ENCODE data around the gene TCF15.

Gene TCF15, protein sequence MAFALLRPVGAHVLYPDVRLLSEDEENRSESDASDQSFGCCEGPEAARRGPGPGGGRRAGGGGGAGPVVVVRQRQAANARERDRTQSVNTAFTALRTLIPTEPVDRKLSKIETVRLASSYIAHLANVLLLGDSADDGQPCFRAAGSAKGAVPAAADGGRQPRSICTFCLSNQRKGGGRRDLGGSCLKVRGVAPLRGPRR

GRCh38 chr20:610130-611046, at the start of gene TCF15:
Gene TCF15, minus strand, starts transcription at chr20:610309. Its CDS starts 72 bp downstream, at chr20:610237.
- FAIRE-seq = no peak
- no peak for TF ChIP-seq POLR2A (IDR thresholded peaks at IDR 0.05; ENCODE audit: low read depth, low read length)
- no peak for DNase-seq (ENCODE audit: insufficient read length, low spot score)

DNA sequence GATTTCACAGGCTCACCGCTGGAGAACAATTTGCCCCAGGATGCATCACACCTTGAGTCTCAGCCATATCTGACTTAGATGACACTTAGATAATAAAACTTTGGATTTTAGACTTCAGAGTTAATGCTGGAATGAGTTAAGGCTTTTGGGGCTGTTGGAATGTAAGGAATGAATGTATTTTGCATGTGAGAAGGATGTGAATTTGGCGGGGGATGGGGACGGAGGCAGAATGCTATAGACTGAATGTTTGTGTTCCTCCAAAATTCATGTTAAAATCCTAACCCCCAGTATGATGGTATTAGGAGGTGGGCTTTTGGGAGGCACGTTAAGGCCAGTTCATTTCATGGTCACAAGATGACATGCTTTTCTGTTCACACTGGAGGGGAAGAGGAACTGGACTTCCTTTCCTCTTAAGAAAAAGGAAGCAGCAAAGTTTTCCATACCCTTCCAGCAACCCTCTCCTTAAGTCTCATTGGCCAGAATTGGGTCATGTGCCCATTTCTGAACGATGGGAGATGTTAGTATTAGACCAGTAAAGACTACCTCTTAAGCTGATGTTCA, 48.7 kb upstream of the TCF15 start:
- no peak for TF ChIP-seq POLR2A (IDR thresholded peaks at IDR 0.05; ENCODE audit: low read depth, low read length)
- DNase-seq (ENCODE audit: insufficient read length, low spot score) (no peak), FAIRE-seq (no peak)

- DNase-seq (ENCODE audit: insufficient read length, low spot score) = no peak
- FAIRE-seq = no peak
- TF ChIP-seq POLR2A (IDR thresholded peaks at IDR 0.05; ENCODE audit: low read depth, low read length) = no peak
Measured at GRCh38 chr20:658202-658601, 48.1 kb upstream of the TCF15 start.

- no peak for FAIRE-seq
- no peak for TF ChIP-seq POLR2A (IDR thresholded peaks at IDR 0.05; ENCODE audit: low read depth, low read length)
Measured at GRCh38 chr20:655726-656624, 45.9 kb upstream of the TCF15 start.

GRCh38 chr20:654417-654750, 44.3 kb upstream of the TCF15 start:
- DNase-seq (ENCODE audit: insufficient read length, low spot score) = no peak
- no peak for TF ChIP-seq POLR2A (IDR thresholded peaks at IDR 0.05; ENCODE audit: low read depth, low read length)
- FAIRE-seq = no peak

More at GRCh38 chr20:655726-656624, 45.9 kb upstream of the TCF15 start:
- no peak for DNase-seq (ENCODE audit: insufficient read length, low spot score)

GRCh38 chr20:653590-654416, 43.7 kb upstream of the TCF15 start:
- peak; percentile 39; the same call in 1 of the 2 replicates for TF ChIP-seq POLR2A (IDR thresholded peaks at IDR 0.05; ENCODE audit: low read depth, low read length)
- no peak for DNase-seq (ENCODE audit: insufficient read length, low spot score)
- no peak for FAIRE-seq

GRCh38 chr20:653110-653589, 43.0 kb upstream of the TCF15 start, which contains the start of gene SRXN1:
Gene SRXN1, minus strand, starts transcription at chr20:653200. Its CDS starts 15 bp downstream, at chr20:653185.
- TF ChIP-seq POLR2A (IDR thresholded peaks at IDR 0.05; ENCODE audit: low read depth, low read length) = peak; percentile 88
- FAIRE-seq (no peak), DNase-seq (ENCODE audit: insufficient read length, low spot score) (peak; percentile 96)

- TF ChIP-seq POLR2A (IDR thresholded peaks at IDR 0.05; ENCODE audit: low read depth, low read length) = no peak
- FAIRE-seq (no peak), DNase-seq (ENCODE audit: insufficient read length, low spot score) (no peak)
Measured at GRCh38 chr20:652615-653109, 42.6 kb upstream of the TCF15 start.

DNA sequence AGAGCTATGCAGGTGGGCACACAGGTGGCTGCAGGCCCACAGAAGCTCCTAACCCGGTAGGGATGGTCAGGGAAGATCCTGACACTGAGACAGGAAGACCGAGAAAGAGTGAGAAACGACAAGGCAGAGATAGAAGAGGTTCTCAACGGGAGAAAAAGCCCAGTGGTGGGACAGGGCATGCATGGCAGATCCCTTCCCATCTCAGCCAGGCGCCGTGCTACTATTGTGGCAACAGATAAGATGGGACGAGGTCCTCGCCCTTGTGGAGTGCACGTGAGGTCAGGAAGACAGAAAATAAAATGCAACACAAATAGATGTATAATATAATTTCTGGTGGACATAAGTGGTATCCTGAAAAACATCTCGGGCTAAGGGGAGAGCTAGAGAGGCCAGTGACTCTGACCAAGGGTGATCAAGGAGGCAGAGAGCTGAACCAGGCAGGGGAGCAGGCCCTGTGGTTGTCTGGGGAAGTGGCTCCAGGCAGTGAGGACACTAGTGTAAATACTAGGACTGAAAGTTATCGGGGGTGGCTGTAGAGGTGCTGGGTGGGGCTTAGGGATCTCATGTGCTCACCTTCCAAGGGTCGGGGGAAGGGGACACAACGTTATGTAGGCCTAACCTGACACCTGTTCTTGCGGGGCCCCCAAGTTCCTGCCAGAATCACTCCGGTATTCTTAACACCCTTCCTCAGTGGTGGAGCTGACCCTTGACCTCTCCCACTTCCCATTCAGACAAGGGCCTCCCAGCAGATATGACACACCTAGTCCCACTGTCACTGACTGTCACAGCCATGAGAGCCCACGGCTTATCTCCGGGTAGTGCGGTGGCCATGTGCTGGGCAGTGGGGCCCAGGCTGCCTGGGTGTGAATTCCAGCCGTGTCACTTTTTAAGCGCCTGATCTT, 41.9 kb upstream of the TCF15 start:
- no peak for TF ChIP-seq POLR2A (IDR thresholded peaks at IDR 0.05; ENCODE audit: low read depth, low read length)
- no peak for FAIRE-seq
- DNase-seq (ENCODE audit: insufficient read length, low spot score) = no peak

- no peak for DNase-seq (ENCODE audit: insufficient read length, low spot score)
- no peak for FAIRE-seq
- no peak for TF ChIP-seq POLR2A (IDR thresholded peaks at IDR 0.05; ENCODE audit: low read depth, low read length)
Measured at GRCh38 chr20:650954-651353, 40.8 kb upstream of the TCF15 start.

DNA sequence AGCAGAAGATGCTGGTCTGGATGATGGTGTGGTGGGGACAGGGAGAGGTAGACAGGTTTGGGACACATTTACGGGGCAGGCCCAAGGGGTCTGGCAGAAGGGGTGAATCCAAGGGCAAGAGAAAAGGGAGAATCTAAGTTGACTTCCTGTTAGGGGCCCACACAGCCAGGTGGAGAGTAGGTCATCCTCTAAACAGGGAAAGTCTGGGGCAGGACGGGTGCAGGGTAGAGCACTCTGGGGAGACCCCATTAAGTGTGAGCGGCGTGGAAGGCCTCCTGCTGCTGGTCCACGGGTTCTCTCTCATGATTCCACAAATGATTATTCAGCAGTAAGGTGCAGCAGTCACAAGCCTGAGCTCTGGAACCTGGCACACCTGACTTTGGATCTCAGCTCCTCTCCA, 40.2 kb upstream of the TCF15 start:
- no peak for DNase-seq (ENCODE audit: insufficient read length, low spot score)
- FAIRE-seq = no peak

More for the DNA sequence above, 40.2 kb upstream of the TCF15 start:
- TF ChIP-seq POLR2A (IDR thresholded peaks at IDR 0.05; ENCODE audit: low read depth, low read length) = no peak

Data from H54 (cell line).